Measurements from ENCODE around the gene NCOA1.
"Not testable (repeated sequence)": the region's sequence is repeated elsewhere in the genome, so short reads cannot be mapped to it uniquely, and the experiment has no call there.

The NCOA1 gene

GRCh38 chr2:24586955-24587354 is 95.9 kb downstream of the NCOA1 start:
- Histone ChIP-seq H3K27ac (ENCODE audit: insufficient read depth in 1 of 2, low read depth in 1 of 2, low read length in 2 of 2, poor library complexity in 1 of 2, severe bottlenecking in 2 of 2) (no peak overlapping the region), H3K9me3 (ENCODE audit: control extremely low read depth in 1 of 5, control insufficient read depth in 4 of 5, insufficient read depth in 2 of 5, low read depth in 1 of 5, low read length in 4 of 5) (peaks cover 0 to 3% (median 0%) of the 10 kb centered on the region in 5 experiments), H3K27me3 (replicated peaks in 2 of 5; ENCODE audit: control insufficient read depth in 4 of 5, insufficient read depth in 5 of 5, low read length in 4 of 5) (no peaks in the 10 kb centered on the region), H3K4me3 (ENCODE audit: control insufficient read depth in 1 of 7, extremely low read depth in 1 of 7, insufficient read depth in 4 of 7, low read depth in 2 of 7, low read length in 6 of 7) (no peak overlapping the region), H3K36me3 (ENCODE audit: control insufficient read depth in 4 of 4, insufficient read depth in 4 of 4, low read length in 3 of 4) (peaks cover 0 to 12% (median 3%) of the 10 kb centered on the region in 4 experiments), H3K4me1 (ENCODE audit: control extremely low read depth in 1 of 4, control insufficient read depth in 4 of 4, insufficient read depth in 4 of 4, low read length in 3 of 4) (peaks cover 0 to 7% (median 5%) of the 10 kb centered on the region in 4 experiments)
- 100% methylated on average over 1 of the region's 3 CpGs for WGBS (ENCODE audit: insufficient coverage)
- peak; percentile 17 to 88 (median 86) for DNase-seq
- POLR2A ChIA-PET = no interaction called here
- CTCF ChIA-PET = interaction anchor here (0.6 kb wide), 1 partner anchor 24 kb away, joined by 3 read pairs; no protein-coding TSS in a partner anchor

GRCh38 chr2:24588294-24588693 is 97.2 kb downstream of the NCOA1 start:
- WGBS (ENCODE audit: insufficient coverage) = 100% methylated on average over 2 of the region's 5 CpGs
- H3K27ac ChIP-seq (ENCODE audit: insufficient read depth in 1 of 2, low read depth in 1 of 2, low read length in 2 of 2, poor library complexity in 1 of 2, severe bottlenecking in 2 of 2) = no peak overlapping the region

GRCh38 chr2:24592441-24593100 is 101.5 kb downstream of the NCOA1 start:
- H3K27me3 ChIP-seq (replicated peaks in 2 of 5; ENCODE audit: control insufficient read depth in 4 of 5, insufficient read depth in 5 of 5, low read length in 4 of 5) = no peaks in the 10 kb centered on the region
- H3K4me1 ChIP-seq (ENCODE audit: control extremely low read depth in 1 of 4, control insufficient read depth in 4 of 4, insufficient read depth in 4 of 4, low read length in 3 of 4) = no peaks in the 10 kb centered on the region
- no peak overlapping the region for H3K27ac ChIP-seq (ENCODE audit: insufficient read depth in 1 of 2, low read depth in 1 of 2, low read length in 2 of 2, poor library complexity in 1 of 2, severe bottlenecking in 2 of 2)
- peak in 2 of 3 donors; percentile 49 to 58 for DNase-seq
- ChIA-PET POLR2A (no interaction called here), CTCF (interaction anchor here (1.0 to 2.0 kb wide), 3 partner anchors 14 to 118 kb away, joined by 3 to 6 read pairs (median 3); no protein-coding TSS in a partner anchor)
- 100% methylated on average over 1 of the region's 3 CpGs for WGBS (ENCODE audit: insufficient coverage)
- H3K9me3 ChIP-seq (ENCODE audit: control extremely low read depth in 1 of 5, control insufficient read depth in 4 of 5, insufficient read depth in 2 of 5, low read depth in 1 of 5, low read length in 4 of 5) = no peaks in the 10 kb centered on the region
- peaks cover 0 to 12% (median 1%) of the 10 kb centered on the region in 4 experiments for H3K36me3 ChIP-seq (ENCODE audit: control insufficient read depth in 4 of 4, insufficient read depth in 4 of 4, low read length in 3 of 4)
- no peak overlapping the region for H3K4me3 ChIP-seq (ENCODE audit: control insufficient read depth in 1 of 7, extremely low read depth in 1 of 7, insufficient read depth in 4 of 7, low read depth in 2 of 7, low read length in 6 of 7)

More at GRCh38 chr2:24588294-24588693, 97.2 kb downstream of the NCOA1 start:
- Histone ChIP-seq H3K4me1 (ENCODE audit: control extremely low read depth in 1 of 4, control insufficient read depth in 4 of 4, insufficient read depth in 4 of 4, low read length in 3 of 4) (peaks cover 0 to 7% (median 5%) of the 10 kb centered on the region in 4 experiments), H3K27me3 (replicated peaks in 2 of 5; ENCODE audit: control insufficient read depth in 4 of 5, insufficient read depth in 5 of 5, low read length in 4 of 5) (no peaks in the 10 kb centered on the region), H3K4me3 (ENCODE audit: control insufficient read depth in 1 of 7, extremely low read depth in 1 of 7, insufficient read depth in 4 of 7, low read depth in 2 of 7, low read length in 6 of 7) (no peak overlapping the region), H3K36me3 (ENCODE audit: control insufficient read depth in 4 of 4, insufficient read depth in 4 of 4, low read length in 3 of 4) (peaks cover 0 to 12% (median 3%) of the 10 kb centered on the region in 4 experiments), H3K9me3 (ENCODE audit: control extremely low read depth in 1 of 5, control insufficient read depth in 4 of 5, insufficient read depth in 2 of 5, low read depth in 1 of 5, low read length in 4 of 5) (no peaks in the 10 kb centered on the region)
- POLR2A ChIA-PET = no interaction called here
- CTCF ChIA-PET = no interaction called here
- DNase-seq = no peak

GRCh38 chr2:24594283-24594682 is 103.2 kb downstream of the NCOA1 start:
- Histone ChIP-seq H3K9me3 (ENCODE audit: control extremely low read depth in 1 of 5, control insufficient read depth in 4 of 5, insufficient read depth in 2 of 5, low read depth in 1 of 5, low read length in 4 of 5) (no peaks in the 10 kb centered on the region), H3K36me3 (ENCODE audit: control insufficient read depth in 4 of 4, insufficient read depth in 4 of 4, low read length in 3 of 4) (no peaks in the 10 kb centered on the region), H3K4me3 (ENCODE audit: control insufficient read depth in 1 of 7, extremely low read depth in 1 of 7, insufficient read depth in 4 of 7, low read depth in 2 of 7, low read length in 6 of 7) (no peak overlapping the region), H3K27me3 (replicated peaks in 2 of 5; ENCODE audit: control insufficient read depth in 4 of 5, insufficient read depth in 5 of 5, low read length in 4 of 5) (no peaks in the 10 kb centered on the region), H3K4me1 (ENCODE audit: control extremely low read depth in 1 of 4, control insufficient read depth in 4 of 4, insufficient read depth in 4 of 4, low read length in 3 of 4) (no peaks in the 10 kb centered on the region), H3K27ac (ENCODE audit: insufficient read depth in 1 of 2, low read depth in 1 of 2, low read length in 2 of 2, poor library complexity in 1 of 2, severe bottlenecking in 2 of 2) (no peak overlapping the region)
- POLR2A ChIA-PET = no interaction called here
- WGBS (ENCODE audit: insufficient coverage) = no CpG with 5 or more reads among the region's 2 CpGs
- CTCF ChIA-PET = no interaction called here
- no peak for DNase-seq

- Histone ChIP-seq H3K4me3 (ENCODE audit: control insufficient read depth in 1 of 7, extremely low read depth in 1 of 7, insufficient read depth in 4 of 7, low read depth in 2 of 7, low read length in 6 of 7) (no peak overlapping the region), H3K9me3 (ENCODE audit: control extremely low read depth in 1 of 5, control insufficient read depth in 4 of 5, insufficient read depth in 2 of 5, low read depth in 1 of 5, low read length in 4 of 5) (no peaks in the 10 kb centered on the region), H3K27me3 (replicated peaks in 2 of 5; ENCODE audit: control insufficient read depth in 4 of 5, insufficient read depth in 5 of 5, low read length in 4 of 5) (no peaks in the 10 kb centered on the region), H3K4me1 (ENCODE audit: control extremely low read depth in 1 of 4, control insufficient read depth in 4 of 4, insufficient read depth in 4 of 4, low read length in 3 of 4) (no peaks in the 10 kb centered on the region), H3K36me3 (ENCODE audit: control insufficient read depth in 4 of 4, insufficient read depth in 4 of 4, low read length in 3 of 4) (no peaks in the 10 kb centered on the region), H3K27ac (ENCODE audit: insufficient read depth in 1 of 2, low read depth in 1 of 2, low read length in 2 of 2, poor library complexity in 1 of 2, severe bottlenecking in 2 of 2) (no peak overlapping the region)
- no peak for DNase-seq
- POLR2A ChIA-PET = no interaction called here
- WGBS (ENCODE audit: insufficient coverage) = 100% methylated on average over 1 of the region's 2 CpGs
- CTCF ChIA-PET = no interaction called here
Observed at GRCh38 chr2:24597181-24597870, 106.3 kb downstream of the NCOA1 start.

- H3K27ac ChIP-seq (ENCODE audit: insufficient read depth in 1 of 2, low read depth in 1 of 2, low read length in 2 of 2, poor library complexity in 1 of 2, severe bottlenecking in 2 of 2); CTCF ChIA-PET; H3K4me3 ChIP-seq (ENCODE audit: control insufficient read depth in 1 of 7, extremely low read depth in 1 of 7, insufficient read depth in 4 of 7, low read depth in 2 of 7, low read length in 6 of 7); H3K4me1 ChIP-seq (ENCODE audit: control extremely low read depth in 1 of 4, control insufficient read depth in 4 of 4, insufficient read depth in 4 of 4, low read length in 3 of 4); DNase-seq; POLR2A ChIA-PET; H3K27me3 ChIP-seq (replicated peaks in 2 of 5; ENCODE audit: control insufficient read depth in 4 of 5, insufficient read depth in 5 of 5, low read length in 4 of 5): not testable (repeated sequence)
- 100% methylated on average over 4 of the region's 6 CpGs for WGBS (ENCODE audit: insufficient coverage)
- H3K36me3 ChIP-seq (ENCODE audit: control insufficient read depth in 4 of 4, insufficient read depth in 4 of 4, low read length in 3 of 4) = peaks cover 0 to 16% (median 5%) of the 10 kb centered on the region in 4 experiments
- peaks cover 0 to 22% (median 5%) of the 10 kb centered on the region in 5 experiments for H3K9me3 ChIP-seq (ENCODE audit: control extremely low read depth in 1 of 5, control insufficient read depth in 4 of 5, insufficient read depth in 2 of 5, low read depth in 1 of 5, low read length in 4 of 5)
Observed at GRCh38 chr2:24600140-24600539, 109.1 kb downstream of the NCOA1 start.

- 100% methylated on average over 1 of the region's 3 CpGs for WGBS (ENCODE audit: insufficient coverage)
- Histone ChIP-seq H3K9me3 (ENCODE audit: control extremely low read depth in 1 of 5, control insufficient read depth in 4 of 5, insufficient read depth in 2 of 5, low read depth in 1 of 5, low read length in 4 of 5) (peaks cover 0 to 40% (median 6%) of the 10 kb centered on the region in 5 experiments), H3K27me3 (replicated peaks in 2 of 5; ENCODE audit: control insufficient read depth in 4 of 5, insufficient read depth in 5 of 5, low read length in 4 of 5) (no peaks in the 10 kb centered on the region), H3K36me3 (ENCODE audit: control insufficient read depth in 4 of 4, insufficient read depth in 4 of 4, low read length in 3 of 4) (peaks cover 0 to 18% (median 5%) of the 10 kb centered on the region in 4 experiments), H3K4me3 (ENCODE audit: control insufficient read depth in 1 of 7, extremely low read depth in 1 of 7, insufficient read depth in 4 of 7, low read depth in 2 of 7, low read length in 6 of 7) (no peak overlapping the region), H3K4me1 (ENCODE audit: control extremely low read depth in 1 of 4, control insufficient read depth in 4 of 4, insufficient read depth in 4 of 4, low read length in 3 of 4) (no peaks in the 10 kb centered on the region), H3K27ac (ENCODE audit: insufficient read depth in 1 of 2, low read depth in 1 of 2, low read length in 2 of 2, poor library complexity in 1 of 2, severe bottlenecking in 2 of 2) (no peak overlapping the region)
- CTCF ChIA-PET = interaction anchor here (1.5 kb wide), 1 partner anchor 116 kb away, joined by 3 read pairs; no protein-coding TSS in a partner anchor
- DNase-seq = no peak
- POLR2A ChIA-PET = no interaction called here
Observed at GRCh38 chr2:24611631-24612030, 120.6 kb downstream of the NCOA1 start.

Data from common myeloid progenitor, CD34-positive (primary cell).